ENCODE results near the gene RGS2.

DNA sequence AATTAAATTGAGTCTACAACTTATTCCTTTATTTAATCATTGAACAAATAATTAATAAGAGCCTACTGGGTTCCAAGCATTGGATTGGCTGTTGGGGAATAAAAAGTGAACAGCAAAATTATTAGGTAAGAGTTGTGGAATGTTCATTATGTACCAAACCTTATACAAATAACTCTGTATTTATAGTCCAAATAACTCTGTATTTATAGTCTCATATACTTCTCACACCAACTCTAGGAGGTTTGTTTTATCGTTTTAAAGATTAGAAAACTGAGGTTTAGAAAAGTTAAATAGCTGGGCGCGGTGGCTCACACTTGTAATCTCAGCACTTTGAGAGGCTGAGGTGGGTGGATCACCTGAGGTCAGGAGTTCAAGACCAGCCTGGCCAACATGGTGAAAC, 40.6 kb downstream of the RGS2 start:
- TF ChIP-seq, protein P1, sequence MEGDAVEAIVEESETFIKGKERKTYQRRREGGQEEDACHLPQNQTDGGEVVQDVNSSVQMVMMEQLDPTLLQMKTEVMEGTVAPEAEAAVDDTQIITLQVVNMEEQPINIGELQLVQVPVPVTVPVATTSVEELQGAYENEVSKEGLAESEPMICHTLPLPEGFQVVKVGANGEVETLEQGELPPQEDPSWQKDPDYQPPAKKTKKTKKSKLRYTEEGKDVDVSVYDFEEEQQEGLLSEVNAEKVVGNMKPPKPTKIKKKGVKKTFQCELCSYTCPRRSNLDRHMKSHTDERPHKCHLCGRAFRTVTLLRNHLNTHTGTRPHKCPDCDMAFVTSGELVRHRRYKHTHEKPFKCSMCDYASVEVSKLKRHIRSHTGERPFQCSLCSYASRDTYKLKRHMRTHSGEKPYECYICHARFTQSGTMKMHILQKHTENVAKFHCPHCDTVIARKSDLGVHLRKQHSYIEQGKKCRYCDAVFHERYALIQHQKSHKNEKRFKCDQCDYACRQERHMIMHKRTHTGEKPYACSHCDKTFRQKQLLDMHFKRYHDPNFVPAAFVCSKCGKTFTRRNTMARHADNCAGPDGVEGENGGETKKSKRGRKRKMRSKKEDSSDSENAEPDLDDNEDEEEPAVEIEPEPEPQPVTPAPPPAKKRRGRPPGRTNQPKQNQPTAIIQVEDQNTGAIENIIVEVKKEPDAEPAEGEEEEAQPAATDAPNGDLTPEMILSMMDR (IDR thresholded peaks at IDR 0.05; ENCODE audit: insufficient read depth, low read length, poor library complexity, severe bottlenecking) = no peak
- TF ChIP-seq EZH2phosphoT487 (conservative IDR thresholded peaks at IDR 0.05; ENCODE audit: low read length) = no peak
